ENCODE data around the gene FOXN3. TPM values are rescaled to one million over a fixed set of nuclear protein-coding genes. Genes with fewer than 3 reads are reported as not detected.
A peak's percentile ranks its signal among the peaks of the same experiment; 100 is the strongest.

Gene FOXN3
- total and polyA plus RNA-seq, 2 donors (not counting 3 experiments of a cell fraction or from before 2014, with no cell fraction given): 16.9 to 41.8 TPM

DNA sequence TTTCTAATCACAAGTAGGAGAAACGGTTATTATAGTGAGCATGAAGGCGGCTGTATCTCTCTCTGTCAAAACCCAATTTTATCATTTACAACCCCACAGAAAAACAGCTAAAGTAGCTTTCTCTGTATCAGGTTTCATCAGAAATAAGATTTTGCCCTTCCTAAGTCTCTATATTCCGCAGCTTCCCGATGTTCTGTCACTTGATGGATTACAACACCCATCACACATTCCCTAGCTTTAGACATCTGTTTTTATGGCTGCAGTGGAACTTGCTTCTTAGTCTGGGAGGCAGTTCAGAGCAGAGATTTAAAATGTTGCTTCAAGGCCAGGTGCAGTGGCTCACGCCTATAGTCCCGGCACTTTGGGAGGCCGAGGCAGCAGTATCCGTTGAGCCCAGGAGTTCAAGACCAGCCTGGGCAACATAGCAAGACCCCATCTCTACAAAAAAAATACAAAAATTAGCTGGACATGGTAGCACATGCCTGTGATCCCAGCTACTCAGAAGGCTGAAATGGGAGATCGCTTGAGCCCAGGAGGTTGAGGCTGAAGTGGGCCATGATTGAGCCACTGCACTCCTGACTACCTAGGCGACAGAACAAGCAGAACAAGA lies 27.6 kb upstream of the FOXN3 start:
- Histone ChIP-seq H3K4me2 (ENCODE audit: insufficient read depth, low read length) (no peak overlapping the region), H3K9me1 (replicated peaks; ENCODE audit: control insufficient read depth, extremely low read depth, insufficient read depth, low read length) (no peaks in the 10 kb centered on the region), H3K79me2 (ENCODE audit: control insufficient read depth, insufficient read depth, low read length) (no peaks in the 10 kb centered on the region), H3K9ac (replicated peaks; ENCODE audit: extremely low read depth, insufficient read depth, low read length) (no peak overlapping the region), H2AFZ (ENCODE audit: low read depth, low read length) (peak overlapping the region; percentile 18), H3K9me3 (replicated peaks; ENCODE audit: control insufficient read depth, insufficient read depth, low read length) (no peaks in the 10 kb centered on the region), H3K27me3 (ENCODE audit: control insufficient read depth in 2 of 2, insufficient read depth in 2 of 2, low read length in 2 of 2) (no peaks in the 10 kb centered on the region), H3K27ac (ENCODE audit: insufficient read depth, low read depth, low read length) (peak overlapping the region; percentile 27), H3K36me3 (ENCODE audit: control insufficient read depth in 2 of 2, extremely low read depth in 1 of 2, insufficient read depth in 2 of 2, low read length in 2 of 2) (no peaks in the 10 kb centered on the region), H3K4me3 (replicated peaks in 1 of 3; ENCODE audit: insufficient read depth in 1 of 3, low read depth in 1 of 3, low read length in 3 of 3) (no peak overlapping the region), H3K4me1 (ENCODE audit: control insufficient read depth, extremely low read depth, insufficient read depth, low read length) (peaks cover 26% of the 10 kb centered on the region), H4K20me1 (replicated peaks; ENCODE audit: control insufficient read depth, extremely low read depth, insufficient read depth, low read length) (no peaks in the 10 kb centered on the region)
- intact Hi-C loops (cut with micrococcal nuclease) (no loop called here), dilution Hi-C loops (cut with MboI; ENCODE audit: extremely low pct_ligation_motif_present, low sequenced_read_pairs) (no loop called here)
- CTCF ChIA-PET: interaction anchor here (1.4 kb wide), 1 partner anchor 15 kb away, joined by 5 read pairs; no protein-coding TSS in a partner anchor
- TF ChIP-seq, protein P1, sequence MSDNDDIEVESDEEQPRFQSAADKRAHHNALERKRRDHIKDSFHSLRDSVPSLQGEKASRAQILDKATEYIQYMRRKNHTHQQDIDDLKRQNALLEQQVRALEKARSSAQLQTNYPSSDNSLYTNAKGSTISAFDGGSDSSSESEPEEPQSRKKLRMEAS (IDR thresholded peaks at IDR 0.05; ENCODE audit: insufficient read depth, insufficient read length): no peak
- TF ChIP-seq GATA2 (IDR thresholded peaks at IDR 0.05; ENCODE audit: insufficient read depth, insufficient read length, low read depth, low read length): no peak
- TF ChIP-seq JUN (IDR thresholded peaks at IDR 0.05; ENCODE audit: borderline replicate concordance, insufficient read depth, insufficient read length, low read depth): no peak
- no peak for TF ChIP-seq EZH2 (IDR thresholded peaks at IDR 0.05; ENCODE audit: borderline replicate concordance, low read depth, low read length, severe bottlenecking)
- no peak for TF ChIP-seq MYC (IDR thresholded peaks at IDR 0.05; ENCODE audit: low read depth, low read length)
- TF ChIP-seq POLR2A (IDR thresholded peaks at IDR 0.05; ENCODE audit: low read depth, low read length): no peak
- no peak for TF ChIP-seq CTCF (IDR thresholded peaks at IDR 0.05; ENCODE audit: extremely low read depth in 1 of 2, insufficient read depth in 1 of 2, low read depth in 1 of 2, low read length in 2 of 2)
- no peak for TF ChIP-seq FOS (IDR thresholded peaks at IDR 0.05; ENCODE audit: borderline replicate concordance, insufficient read depth, low read length)
- TF ChIP-seq POLR2AphosphoS5 (IDR thresholded peaks at IDR 0.05; ENCODE audit: insufficient read depth, low read depth, low read length): no peak
- FAIRE-seq (no peak), DNase-seq (ENCODE audit: low read depth, low spot score) (peak; percentile 21)
- POLR2A ChIA-PET: no interaction called here
- BruUV-seq (replicated peaks): no TSS peak
